K562 (cell line): ENCODE measurements around the gene CD34. TPM values are rescaled to one million over a fixed set of nuclear protein-coding genes. Genes with fewer than 3 reads are reported as not detected.

Source experiments
- BACH1 ChIP-seq: fragments of 200-800 bp; sonication (Bioruptor generic); IDR thresholded peaks from 2 replicates; pipeline ENCODE4 v1.6.1; 2016; ENCODE audit warnings: missing genetic modification characterization, missing compliant biosample characterization
- BCL6 ChIP-seq: fragments of 250-450 bp; sonication (Bioruptor Pico); IDR thresholded peaks from 2 replicates; pipeline ENCODE4 v1.4.0; 2020
- CBFA2T3 ChIP-seq: fragments of 450-650 bp; IDR thresholded peaks from 2 replicates; pipeline ENCODE4 v1.6.1; 2017
- DMBX1 ChIP-seq: fragments of 250-450 bp; sonication (Bioruptor Pico); IDR thresholded peaks from 2 replicates; pipeline ENCODE4 v1.8.0; 2022; ENCODE audit warnings: inconsistent platforms, mild to moderate bottlenecking, moderate library complexity, borderline replicate concordance
- GATAD2B ChIP-seq: fragments of 450-650 bp; IDR thresholded peaks from 2 replicates; pipeline ENCODE4 v1.6.1; 2017; ENCODE audit warnings: mild to moderate bottlenecking, borderline replicate concordance
- MEF2A ChIP-seq: IDR thresholded peaks from 2 replicates; pipeline ENCODE4 v1.6.1; 2011; ENCODE audit warnings: low read depth, mild to moderate bottlenecking, low read length, moderate library complexity; ENCODE audit not compliant: control insufficient read depth
- MEIS2 ChIP-seq: fragments of 450-650 bp; IDR thresholded peaks from 2 replicates; pipeline ENCODE4 v1.6.1; 2014; ENCODE audit warnings: mild to moderate bottlenecking; ENCODE audit not compliant: partially characterized antibody
- PHF20 ChIP-seq: fragments of 450-650 bp; IDR thresholded peaks from 2 replicates; pipeline ENCODE4 v1.6.1; 2018; ENCODE audit not compliant: partially characterized antibody
- POLR3A ChIP-seq: IDR thresholded peaks from 2 replicates; pipeline ENCODE4 v1.6.1; 2011; ENCODE audit warnings: borderline replicate concordance, mild to moderate bottlenecking, moderate library complexity; ENCODE audit not compliant: insufficient read length, insufficient read depth; ENCODE audit errors: extremely low read depth
- TAF1 ChIP-seq: IDR thresholded peaks from 2 replicates; pipeline ENCODE4 v1.6.1; 2011; ENCODE audit warnings: mild to moderate bottlenecking, low read length, moderate library complexity; ENCODE audit not compliant: insufficient read depth, control insufficient read depth, severe bottlenecking; ENCODE audit errors: extremely low read depth
- XRCC3 ChIP-seq: fragments of 450-650 bp; IDR thresholded peaks from 2 replicates; pipeline ENCODE4 v1.6.1; 2017; ENCODE audit warnings: mild to moderate bottlenecking, moderate library complexity
- ZNF347 ChIP-seq: fragments of 450-650 bp; formaldehyde crosslinking; IDR thresholded peaks from 2 replicates; pipeline ENCODE4 v1.4.0; 2020; ENCODE audit warnings: low read depth, mild to moderate bottlenecking, moderate library complexity
- ZNF408 ChIP-seq: fragments of 250-450 bp; sonication (Bioruptor Pico); IDR thresholded peaks from 2 replicates; pipeline ENCODE4 v1.4.0; 2020; ENCODE audit warnings: low read depth, mild to moderate bottlenecking, moderate library complexity
- polyA plus RNA-seq, 8 experiments: library from polyadenylated mRNA; depleted of rRNA in 4 of 8; stranded (reverse) in 5 of 8; unstranded in 3 of 8; fragments of >200 nt; fragmentation: Nextera tagmentation in 2 of 8; fragmentation: Illumina TruSeq in 1 of 8; extraction: Ambion mirVana in 2 of 8; extraction: Trizol in 1 of 8; gene quantifications; 2 replicates each; pipeline versions ENCODE4 v1.2.1 to v1.2.3, GENCODE V29; 2011 to 2014; ENCODE audit warnings: inconsistent platforms in 1 of 8, missing spikeins in 1 of 8
- total RNA-seq, 7 experiments: library from RNA; depleted of rRNA in 6 of 7; stranded (reverse); fragments of >200 nt in 6 of 7; fragmentation: Illumina TruSeq in 2 of 7; extraction: Trizol in 2 of 7; gene quantifications; 2 replicates each; pipeline versions ENCODE4 v1.2.1 to v1.2.3, GENCODE V29; 2011 to 2021; ENCODE audit warnings: low replicate concordance in 1 of 7
- TF ChIP-seq, protein P1 (sequence below): IDR thresholded peaks from 3 replicates; pipeline ENCODE4 v1.6.1; 2011; ENCODE audit warnings: borderline replicate concordance, mild to moderate bottlenecking, moderate library complexity; ENCODE audit not compliant: insufficient read length; ENCODE audit errors: extremely low read depth
- TF ChIP-seq, protein P2 (sequence below): fragments of 450-650 bp; IDR thresholded peaks from 2 replicates; pipeline ENCODE4 v1.6.1; 2016
- TF ChIP-seq, protein P3 (sequence below): sonication (generic); formaldehyde crosslinking; IDR thresholded peaks from 2 replicates; pipeline ENCODE4 v1.8.1; 2023; ENCODE audit warnings: mild to moderate bottlenecking, missing genetic modification reagents
- TF ChIP-seq, protein P4 (sequence below): fragments of 450-650 bp; IDR thresholded peaks from 2 replicates; pipeline ENCODE4 v1.6.1; 2017; ENCODE audit warnings: mild to moderate bottlenecking, moderate library complexity

The CD34 gene
- total and polyA plus RNA-seq, 9 of the 15 experiments (the other 6 are each of a cell fraction or from before 2014, with no cell fraction given) = not detected

DNA sequence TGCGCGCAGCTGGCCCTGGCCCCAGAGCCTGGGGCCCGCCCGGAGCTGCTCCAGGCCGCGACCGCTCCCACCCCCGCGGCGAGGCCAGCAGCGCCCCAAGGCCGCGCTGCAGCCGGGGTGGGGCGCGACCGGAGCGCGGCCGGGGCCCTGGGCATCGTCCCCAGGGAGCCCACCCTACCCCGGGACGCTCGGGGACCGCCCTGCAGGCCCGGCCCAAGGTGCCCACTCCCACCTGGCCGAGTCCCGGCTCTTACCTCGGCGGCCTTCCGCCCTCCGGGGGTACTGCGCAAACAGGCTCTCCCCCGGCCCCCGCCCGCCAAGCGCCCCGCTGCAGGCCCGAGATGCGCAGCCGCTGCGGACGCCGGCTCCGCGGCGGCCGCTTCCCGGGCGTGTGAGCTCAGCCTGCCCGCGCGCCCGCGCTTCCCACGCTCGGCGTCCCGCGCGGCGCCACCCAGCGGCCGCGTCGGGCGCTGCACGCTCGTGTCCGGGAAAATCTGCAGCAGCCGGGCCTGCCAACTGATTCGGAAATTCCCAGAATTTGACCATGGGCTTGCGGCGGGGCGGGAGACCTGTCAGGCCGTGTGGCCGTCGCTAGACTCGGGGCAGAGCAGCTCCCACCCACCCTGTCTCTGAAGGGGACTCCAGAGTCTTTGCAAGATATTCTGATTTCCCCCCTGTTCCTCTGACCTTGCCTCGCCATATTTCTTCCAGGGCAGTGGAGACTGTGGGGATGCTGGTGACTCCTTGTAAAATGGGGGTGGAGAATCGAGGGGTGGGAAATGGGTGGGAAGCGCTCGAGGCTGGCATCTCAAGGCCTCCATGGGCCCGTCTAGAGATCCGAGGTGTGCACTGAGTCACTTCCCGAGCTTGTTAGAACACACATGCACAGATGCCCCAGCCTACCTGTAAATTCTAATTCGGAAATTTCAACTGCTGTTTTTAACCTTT, 41.9 kb downstream of the CD34 start (continued):
- TF ChIP-seq, protein P1, sequence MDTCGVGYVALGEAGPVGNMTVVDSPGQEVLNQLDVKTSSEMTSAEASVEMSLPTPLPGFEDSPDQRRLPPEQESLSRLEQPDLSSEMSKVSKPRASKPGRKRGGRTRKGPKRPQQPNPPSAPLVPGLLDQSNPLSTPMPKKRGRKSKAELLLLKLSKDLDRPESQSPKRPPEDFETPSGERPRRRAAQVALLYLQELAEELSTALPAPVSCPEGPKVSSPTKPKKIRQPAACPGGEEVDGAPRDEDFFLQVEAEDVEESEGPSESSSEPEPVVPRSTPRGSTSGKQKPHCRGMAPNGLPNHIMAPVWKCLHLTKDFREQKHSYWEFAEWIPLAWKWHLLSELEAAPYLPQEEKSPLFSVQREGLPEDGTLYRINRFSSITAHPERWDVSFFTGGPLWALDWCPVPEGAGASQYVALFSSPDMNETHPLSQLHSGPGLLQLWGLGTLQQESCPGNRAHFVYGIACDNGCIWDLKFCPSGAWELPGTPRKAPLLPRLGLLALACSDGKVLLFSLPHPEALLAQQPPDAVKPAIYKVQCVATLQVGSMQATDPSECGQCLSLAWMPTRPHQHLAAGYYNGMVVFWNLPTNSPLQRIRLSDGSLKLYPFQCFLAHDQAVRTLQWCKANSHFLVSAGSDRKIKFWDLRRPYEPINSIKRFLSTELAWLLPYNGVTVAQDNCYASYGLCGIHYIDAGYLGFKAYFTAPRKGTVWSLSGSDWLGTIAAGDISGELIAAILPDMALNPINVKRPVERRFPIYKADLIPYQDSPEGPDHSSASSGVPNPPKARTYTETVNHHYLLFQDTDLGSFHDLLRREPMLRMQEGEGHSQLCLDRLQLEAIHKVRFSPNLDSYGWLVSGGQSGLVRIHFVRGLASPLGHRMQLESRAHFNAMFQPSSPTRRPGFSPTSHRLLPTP = no peak
- TF ChIP-seq BACH1 (tag) (no peak), GATAD2B (peak; percentile 99), MEIS2 (no peak), ZNF408 (CRISPR knock-in tag) (no peak), PHF20 (no peak), ZNF347 (CRISPR knock-in tag) (no peak), CBFA2T3 (no peak), DMBX1 (CRISPR knock-in tag) (0 out of 2 replicates have a peak, but pooled peaks have one; percentile 36), MEF2A (no peak), XRCC3 (no peak), TAF1 (peak; percentile 53), POLR3A (no peak), BCL6 (no peak)
- TF ChIP-seq, protein P2, sequence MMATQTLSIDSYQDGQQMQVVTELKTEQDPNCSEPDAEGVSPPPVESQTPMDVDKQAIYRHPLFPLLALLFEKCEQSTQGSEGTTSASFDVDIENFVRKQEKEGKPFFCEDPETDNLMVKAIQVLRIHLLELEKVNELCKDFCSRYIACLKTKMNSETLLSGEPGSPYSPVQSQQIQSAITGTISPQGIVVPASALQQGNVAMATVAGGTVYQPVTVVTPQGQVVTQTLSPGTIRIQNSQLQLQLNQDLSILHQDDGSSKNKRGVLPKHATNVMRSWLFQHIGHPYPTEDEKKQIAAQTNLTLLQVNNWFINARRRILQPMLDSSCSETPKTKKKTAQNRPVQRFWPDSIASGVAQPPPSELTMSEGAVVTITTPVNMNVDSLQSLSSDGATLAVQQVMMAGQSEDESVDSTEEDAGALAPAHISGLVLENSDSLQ = no peak
- TF ChIP-seq, protein P3, sequence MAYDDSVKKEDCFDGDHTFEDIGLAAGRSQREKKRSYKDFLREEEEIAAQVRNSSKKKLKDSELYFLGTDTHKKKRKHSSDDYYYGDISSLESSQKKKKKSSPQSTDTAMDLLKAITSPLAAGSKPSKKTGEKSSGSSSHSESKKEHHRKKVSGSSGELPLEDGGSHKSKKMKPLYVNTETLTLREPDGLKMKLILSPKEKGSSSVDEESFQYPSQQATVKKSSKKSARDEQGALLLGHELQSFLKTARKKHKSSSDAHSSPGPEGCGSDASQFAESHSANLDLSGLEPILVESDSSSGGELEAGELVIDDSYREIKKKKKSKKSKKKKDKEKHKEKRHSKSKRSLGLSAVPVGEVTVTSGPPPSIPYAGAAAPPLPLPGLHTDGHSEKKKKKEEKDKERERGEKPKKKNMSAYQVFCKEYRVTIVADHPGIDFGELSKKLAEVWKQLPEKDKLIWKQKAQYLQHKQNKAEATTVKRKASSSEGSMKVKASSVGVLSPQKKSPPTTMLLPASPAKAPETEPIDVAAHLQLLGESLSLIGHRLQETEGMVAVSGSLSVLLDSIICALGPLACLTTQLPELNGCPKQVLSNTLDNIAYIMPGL (CRISPR knock-in tag) = peak; percentile 77; the same call in 1 of the 2 replicates
- TF ChIP-seq, protein P4, sequence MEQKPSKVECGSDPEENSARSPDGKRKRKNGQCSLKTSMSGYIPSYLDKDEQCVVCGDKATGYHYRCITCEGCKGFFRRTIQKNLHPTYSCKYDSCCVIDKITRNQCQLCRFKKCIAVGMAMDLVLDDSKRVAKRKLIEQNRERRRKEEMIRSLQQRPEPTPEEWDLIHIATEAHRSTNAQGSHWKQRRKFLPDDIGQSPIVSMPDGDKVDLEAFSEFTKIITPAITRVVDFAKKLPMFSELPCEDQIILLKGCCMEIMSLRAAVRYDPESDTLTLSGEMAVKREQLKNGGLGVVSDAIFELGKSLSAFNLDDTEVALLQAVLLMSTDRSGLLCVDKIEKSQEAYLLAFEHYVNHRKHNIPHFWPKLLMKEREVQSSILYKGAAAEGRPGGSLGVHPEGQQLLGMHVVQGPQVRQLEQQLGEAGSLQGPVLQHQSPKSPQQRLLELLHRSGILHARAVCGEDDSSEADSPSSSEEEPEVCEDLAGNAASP = no peak
